Measurements from ENCODE around the gene ZNF32.

DNA sequence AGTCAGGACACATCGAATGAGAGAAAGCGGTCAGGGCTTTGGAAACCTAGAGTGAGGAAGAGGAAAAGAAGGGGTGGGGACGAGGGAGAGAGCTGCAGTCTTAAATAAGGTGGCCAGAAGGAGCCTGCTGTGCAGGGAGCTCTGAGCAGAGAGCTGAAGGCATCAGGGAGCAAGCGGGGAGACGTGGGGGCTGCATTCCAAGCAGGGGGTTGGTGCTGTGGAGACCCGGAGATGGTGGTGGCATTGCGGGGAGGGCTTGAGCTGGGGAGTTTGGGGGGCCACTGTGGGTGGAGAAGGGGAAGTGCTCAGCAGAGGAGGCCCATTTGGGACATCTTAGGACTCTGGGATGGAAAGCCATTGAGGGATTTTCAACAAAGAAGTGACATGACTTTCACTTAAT lies 38.7 kb upstream of the ZNF32 start:
- TF ChIP-seq, protein P1, sequence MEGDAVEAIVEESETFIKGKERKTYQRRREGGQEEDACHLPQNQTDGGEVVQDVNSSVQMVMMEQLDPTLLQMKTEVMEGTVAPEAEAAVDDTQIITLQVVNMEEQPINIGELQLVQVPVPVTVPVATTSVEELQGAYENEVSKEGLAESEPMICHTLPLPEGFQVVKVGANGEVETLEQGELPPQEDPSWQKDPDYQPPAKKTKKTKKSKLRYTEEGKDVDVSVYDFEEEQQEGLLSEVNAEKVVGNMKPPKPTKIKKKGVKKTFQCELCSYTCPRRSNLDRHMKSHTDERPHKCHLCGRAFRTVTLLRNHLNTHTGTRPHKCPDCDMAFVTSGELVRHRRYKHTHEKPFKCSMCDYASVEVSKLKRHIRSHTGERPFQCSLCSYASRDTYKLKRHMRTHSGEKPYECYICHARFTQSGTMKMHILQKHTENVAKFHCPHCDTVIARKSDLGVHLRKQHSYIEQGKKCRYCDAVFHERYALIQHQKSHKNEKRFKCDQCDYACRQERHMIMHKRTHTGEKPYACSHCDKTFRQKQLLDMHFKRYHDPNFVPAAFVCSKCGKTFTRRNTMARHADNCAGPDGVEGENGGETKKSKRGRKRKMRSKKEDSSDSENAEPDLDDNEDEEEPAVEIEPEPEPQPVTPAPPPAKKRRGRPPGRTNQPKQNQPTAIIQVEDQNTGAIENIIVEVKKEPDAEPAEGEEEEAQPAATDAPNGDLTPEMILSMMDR (conservative IDR thresholded peaks at IDR 0.05) = no peak
- TF ChIP-seq EZH2 (IDR thresholded peaks at IDR 0.05; ENCODE audit: low read depth) = no peak

All from PC-9 (cell line).